G401.6 (cell line): ENCODE measurements around the gene SUGCT.
"Not testable (repeated sequence)": the region's sequence is repeated elsewhere in the genome, so short reads cannot be mapped to it uniquely, and the experiment has no call there.

Experiments used
- FAIRE-seq: peaks from 2 replicates; lab custom pipeline; 2012; peaks lifted over from hg19 to GRCh38; lab: Jason Lieb, UNC

Gene SUGCT

DNA sequence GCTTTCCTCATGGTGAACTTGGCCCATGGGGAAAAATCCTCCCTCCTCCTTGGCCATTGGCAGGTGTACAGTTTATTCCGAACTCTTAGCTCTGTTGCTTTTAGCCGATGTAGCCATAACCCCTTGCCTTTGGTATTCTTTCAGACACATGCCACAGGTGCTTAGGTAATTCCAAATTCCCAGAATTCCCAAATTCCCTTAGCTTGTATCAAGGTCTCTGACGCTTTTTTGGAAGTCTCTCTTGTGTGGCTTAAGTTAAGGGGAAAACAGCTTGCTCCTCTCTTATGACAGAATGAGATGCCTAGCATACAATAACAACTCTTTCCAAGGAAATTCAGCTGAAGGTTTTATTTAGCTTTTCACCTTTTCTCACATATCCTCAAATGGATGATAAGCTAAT, 68.0 kb downstream of the SUGCT start:
- no peak for FAIRE-seq

- no peak for FAIRE-seq
Measured at GRCh38 chr7:40204581-40204980, 69.8 kb downstream of the SUGCT start.

- no peak for FAIRE-seq
Measured at GRCh38 chr7:40205992-40206391, 71.2 kb downstream of the SUGCT start.

GRCh38 chr7:40211276-40212003, 76.6 kb downstream of the SUGCT start:
- no peak for FAIRE-seq

DNA sequence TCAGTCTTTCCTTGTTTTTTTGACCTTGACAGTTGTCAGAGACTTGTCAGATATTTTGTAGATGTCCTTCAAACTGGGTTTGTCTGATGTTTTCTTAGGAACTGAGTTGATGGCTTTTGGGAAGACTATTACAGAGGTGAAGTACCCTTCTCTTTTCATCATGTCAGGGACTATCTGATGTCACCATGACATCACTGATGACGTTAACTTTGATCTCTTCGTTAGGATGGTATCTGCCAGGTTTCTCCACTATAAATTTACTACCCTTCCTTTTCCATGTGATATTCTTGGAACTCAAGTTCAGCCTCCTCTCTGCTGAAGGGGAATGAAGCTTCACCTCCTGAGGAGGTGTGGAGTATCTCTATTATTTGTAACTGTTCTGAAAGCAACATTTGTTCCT, 78.5 kb downstream of the SUGCT start:
- FAIRE-seq, result no peak

- no peak for FAIRE-seq
Measured at GRCh38 chr7:40213856-40214255, 79.1 kb downstream of the SUGCT start.

GRCh38 chr7:40218612-40219011, 83.8 kb downstream of the SUGCT start:
- FAIRE-seq, result not testable (repeated sequence)

GRCh38 chr7:40219917-40220316, 85.1 kb downstream of the SUGCT start:
- no peak for FAIRE-seq

- FAIRE-seq, result no peak
Measured at GRCh38 chr7:40220421-40220911, 85.7 kb downstream of the SUGCT start.

DNA sequence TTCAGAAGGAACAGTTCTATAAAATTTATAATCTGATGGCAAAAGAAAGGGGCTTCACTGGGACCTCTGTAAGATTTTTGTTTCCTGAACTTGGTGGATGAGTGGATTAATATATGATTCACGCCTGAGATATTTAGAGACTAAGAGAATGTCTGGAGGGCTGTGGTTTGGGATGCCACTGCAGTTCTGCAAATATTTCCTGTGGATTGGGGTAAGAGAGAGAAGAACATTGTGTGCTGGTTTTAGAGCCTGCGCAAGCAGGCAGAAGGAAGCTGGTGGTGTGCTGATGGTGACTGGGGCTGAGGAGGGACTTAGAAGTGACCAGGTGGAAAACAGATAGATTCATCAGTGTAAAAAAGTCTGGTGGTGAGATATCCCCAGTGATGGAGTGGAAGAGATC, 87.0 kb downstream of the SUGCT start:
- no peak for FAIRE-seq

GRCh38 chr7:40223451-40224127, 88.8 kb downstream of the SUGCT start:
- no peak for FAIRE-seq

DNA sequence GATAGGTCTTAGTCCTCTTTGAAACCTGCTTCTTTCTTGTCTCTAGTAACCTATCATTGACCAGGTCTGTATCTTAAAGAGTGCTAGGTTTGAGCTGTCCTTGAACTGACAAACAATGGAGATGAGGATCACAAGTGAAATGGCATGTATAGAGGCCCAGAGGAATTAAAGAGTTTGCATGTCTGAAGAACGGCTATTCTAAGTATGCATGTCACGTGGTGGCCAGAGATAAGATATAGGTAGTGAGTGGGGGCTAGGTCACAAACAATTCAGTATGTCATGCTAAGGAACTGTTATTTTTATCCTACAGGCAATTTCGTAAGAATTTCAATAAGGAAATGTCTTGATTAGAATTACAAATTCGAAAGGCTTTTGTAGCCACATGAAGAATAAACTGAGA, 95.3 kb downstream of the SUGCT start:
- FAIRE-seq, result no peak

- FAIRE-seq, result no peak
Measured at GRCh38 chr7:40231796-40232195, 97.0 kb downstream of the SUGCT start.

GRCh38 chr7:40232242-40232893, 97.6 kb downstream of the SUGCT start:
- FAIRE-seq, result peak; percentile 96

- FAIRE-seq, result no peak
Measured at GRCh38 chr7:40234046-40234445, 99.2 kb downstream of the SUGCT start.

DNA sequence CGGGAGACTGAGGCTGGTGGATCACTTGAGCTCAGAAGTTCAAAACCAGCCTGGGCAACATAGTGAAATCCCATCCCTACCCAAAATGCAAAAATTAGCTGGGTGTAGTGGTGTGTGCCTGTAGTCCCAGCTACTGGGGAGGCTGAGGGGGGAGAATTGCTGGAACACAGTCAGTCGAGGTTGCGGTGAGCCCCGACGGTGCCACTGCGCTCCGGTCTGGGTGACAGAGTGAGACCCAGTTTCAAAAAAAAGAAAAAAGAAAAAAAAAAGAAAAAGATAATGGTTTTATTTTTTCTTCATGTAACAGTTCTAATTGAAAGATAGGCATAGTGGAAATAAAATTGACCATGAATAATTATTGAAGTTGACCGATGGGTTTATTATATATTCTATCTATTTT, 99.9 kb downstream of the SUGCT start:
- no peak for FAIRE-seq

GRCh38 chr7:40237731-40238130, 102.9 kb downstream of the SUGCT start:
- no peak for FAIRE-seq

GRCh38 chr7:40239755-40240303, 105.0 kb downstream of the SUGCT start:
- FAIRE-seq, result no peak

DNA sequence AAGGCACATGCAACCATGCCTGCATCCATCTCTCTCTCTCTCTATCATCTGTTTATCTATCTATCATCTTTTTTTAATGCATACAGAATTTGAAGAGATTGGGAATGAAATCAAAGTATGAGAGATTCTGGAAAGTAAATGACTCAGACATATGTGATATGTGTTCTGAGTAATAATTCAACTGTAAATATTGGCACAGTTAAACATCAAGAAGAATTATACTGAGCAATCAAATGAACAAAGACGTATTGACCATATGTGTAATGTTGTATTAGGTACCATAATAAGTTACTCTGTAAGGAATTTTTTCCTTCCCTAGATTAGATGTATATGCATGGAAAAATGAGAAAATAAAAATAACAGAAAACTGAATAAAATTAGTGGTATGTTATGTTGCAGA, 108.3 kb downstream of the SUGCT start:
- FAIRE-seq, result no peak

DNA sequence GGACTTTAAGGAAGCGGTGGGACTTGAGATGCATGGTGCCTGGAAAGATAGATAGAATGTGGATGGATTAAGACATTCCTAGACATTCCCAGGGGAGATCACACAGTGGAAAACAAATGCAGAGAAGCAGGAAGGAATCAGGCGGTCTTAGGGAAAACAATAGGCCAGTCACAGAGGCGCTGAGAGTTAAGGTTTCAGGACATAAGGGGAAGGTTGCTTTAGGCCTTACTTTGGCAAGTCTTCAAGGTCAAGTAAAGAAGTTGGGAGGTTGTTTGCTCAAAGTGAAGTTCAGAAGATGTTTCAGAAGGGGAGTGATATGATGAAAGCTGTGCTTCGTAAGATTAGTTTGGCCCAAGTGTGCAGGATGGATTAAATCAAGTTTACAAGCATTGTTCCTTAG, 109.4 kb downstream of the SUGCT start:
- FAIRE-seq, result no peak

DNA sequence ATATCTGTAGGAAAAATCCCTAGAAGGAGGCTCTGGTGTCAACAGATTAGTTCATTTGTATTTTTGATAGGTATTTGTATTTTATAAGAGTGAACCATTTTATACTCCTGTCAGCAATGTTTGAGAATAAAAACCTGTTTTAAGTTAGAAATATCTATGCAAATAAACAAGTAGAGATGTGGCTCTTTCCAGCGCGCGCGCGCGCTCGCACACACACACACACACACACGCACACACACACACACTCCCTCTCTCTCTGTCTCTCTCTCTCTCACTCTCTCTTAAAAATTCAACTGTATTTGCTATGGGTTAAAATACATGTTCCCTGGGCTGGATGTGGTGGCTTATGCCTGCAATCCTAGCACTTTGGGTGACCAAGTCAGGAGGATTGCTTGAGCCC, 113.9 kb downstream of the SUGCT start:
- FAIRE-seq, result no peak

GRCh38 chr7:40253444-40253843, 118.6 kb downstream of the SUGCT start:
- FAIRE-seq, result not testable (repeated sequence)

- no peak for FAIRE-seq
Measured at GRCh38 chr7:40263752-40264390, 129.1 kb downstream of the SUGCT start.
